Measurements from ENCODE around the gene WWC2.
"Not testable (repeated sequence)": the region's sequence is repeated elsewhere in the genome, so short reads cannot be mapped to it uniquely, and the experiment has no call there.

The WWC2 gene

GRCh38 chr4:183100827-183101226 lies 1.8 kb downstream of the WWC2 start:
- DNase-seq: no peak

GRCh38 chr4:183101956-183102480 lies 3.0 kb downstream of the WWC2 start:
- DNase-seq: no peak

DNA sequence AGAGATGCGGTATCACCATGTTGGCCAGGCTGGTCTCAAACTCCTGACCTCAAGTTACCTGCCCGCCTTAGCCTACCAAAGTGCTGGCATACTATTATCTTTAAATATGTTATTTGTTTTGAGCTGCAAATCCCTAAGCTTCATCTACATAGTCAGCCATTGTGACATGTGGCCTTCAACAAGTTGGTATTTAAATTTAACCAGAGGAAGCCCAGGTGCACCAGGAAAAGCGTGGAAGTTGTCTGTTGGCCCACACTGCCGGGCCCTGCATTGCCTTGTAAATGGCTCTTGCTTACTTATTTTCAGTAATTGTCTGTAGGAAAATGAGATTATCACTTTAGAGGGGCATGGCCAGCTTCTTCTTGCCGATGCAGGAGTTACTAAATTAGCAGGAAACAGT lies 6.0 kb downstream of the WWC2 start:
- DNase-seq: no peak

DNA sequence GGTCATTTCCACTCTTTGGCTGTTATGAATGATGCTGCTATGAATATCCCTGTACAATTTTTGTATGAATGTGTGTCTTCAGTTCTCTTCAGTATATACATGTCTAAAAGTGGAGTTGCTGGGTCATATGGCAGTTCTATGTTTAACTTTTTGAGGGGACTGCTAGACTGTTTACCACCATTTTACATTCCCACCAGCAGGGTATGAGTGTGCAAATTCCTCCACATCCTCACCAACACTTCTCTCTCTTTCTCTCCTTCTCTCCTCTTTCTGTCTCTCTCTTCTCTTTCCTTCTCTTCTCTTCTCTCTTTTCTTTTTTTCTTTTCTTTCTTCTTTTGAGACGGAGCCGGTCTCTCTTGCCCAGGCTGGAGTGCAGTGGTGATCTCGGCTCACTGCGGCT lies 7.8 kb downstream of the WWC2 start:
- no peak for DNase-seq

- no peak for DNase-seq
These were observed 8.9 kb downstream of the WWC2 start for GRCh38 chr4:183107891-183108459.

GRCh38 chr4:183110244-183110643 lies 11.2 kb downstream of the WWC2 start:
- no peak for DNase-seq

- DNase-seq: no peak
These were observed 12.4 kb downstream of the WWC2 start for GRCh38 chr4:183111452-183111885.

DNA sequence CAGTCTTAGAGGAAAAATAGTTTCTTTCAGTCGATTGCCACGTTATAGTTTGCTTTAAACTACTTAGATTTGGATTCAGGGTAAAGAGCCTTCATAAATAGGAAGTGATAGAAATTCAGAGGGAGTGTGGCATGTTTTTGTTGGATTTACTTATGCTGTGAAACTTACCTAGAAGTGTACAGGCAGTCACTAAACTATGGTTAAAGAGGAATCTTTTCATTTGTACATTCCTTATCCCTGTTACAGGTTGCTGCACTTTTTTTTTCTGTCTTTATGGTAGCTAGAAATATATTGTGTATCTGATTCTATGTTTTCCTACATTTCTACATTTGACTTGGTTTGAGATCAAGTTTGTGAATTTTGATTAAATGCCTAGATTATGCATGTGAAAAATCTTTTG lies 19.1 kb downstream of the WWC2 start:
- no peak for DNase-seq

GRCh38 chr4:183118585-183118984 lies 19.5 kb downstream of the WWC2 start:
- no peak for DNase-seq

DNA sequence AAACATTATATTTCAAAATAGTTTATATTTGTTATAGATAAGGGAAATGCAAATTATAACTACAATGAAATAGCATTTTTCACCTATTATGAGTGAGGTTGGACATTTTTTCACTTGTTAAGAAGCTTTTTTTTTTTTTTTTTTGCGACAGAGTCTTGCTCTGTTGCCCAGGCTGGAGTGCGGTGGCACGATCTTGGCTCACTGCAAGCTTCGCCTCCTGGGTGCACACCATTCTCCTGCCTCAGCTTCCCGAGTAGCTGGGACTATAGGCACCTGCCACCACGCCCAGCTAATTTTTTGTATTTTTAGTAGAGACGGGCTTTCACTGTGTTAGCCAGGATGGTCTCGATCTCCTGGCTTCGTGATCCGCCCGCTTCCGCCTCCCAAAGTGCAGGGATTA lies 22.6 kb downstream of the WWC2 start:
- DNase-seq: not testable (repeated sequence)

DNA sequence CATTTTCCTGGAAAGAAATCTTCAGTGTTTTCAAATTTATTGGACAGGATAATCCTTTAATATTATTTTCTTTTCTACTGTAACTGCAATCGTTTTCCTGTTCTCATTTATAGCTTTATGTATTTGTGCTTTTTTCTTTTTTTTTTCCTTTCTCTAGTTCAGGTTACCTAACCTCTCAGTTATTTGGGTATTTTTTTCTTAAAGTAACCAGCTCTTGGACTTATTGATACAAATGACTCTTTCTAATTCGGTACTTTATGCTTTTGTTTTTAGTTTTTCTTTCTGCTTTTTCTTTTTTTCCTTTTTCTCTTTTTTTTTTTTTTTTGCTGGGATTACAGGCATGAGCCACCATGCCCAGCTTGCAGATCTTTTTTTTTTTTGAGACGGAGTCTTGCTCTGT lies 25.2 kb downstream of the WWC2 start:
- no peak for DNase-seq

DNA sequence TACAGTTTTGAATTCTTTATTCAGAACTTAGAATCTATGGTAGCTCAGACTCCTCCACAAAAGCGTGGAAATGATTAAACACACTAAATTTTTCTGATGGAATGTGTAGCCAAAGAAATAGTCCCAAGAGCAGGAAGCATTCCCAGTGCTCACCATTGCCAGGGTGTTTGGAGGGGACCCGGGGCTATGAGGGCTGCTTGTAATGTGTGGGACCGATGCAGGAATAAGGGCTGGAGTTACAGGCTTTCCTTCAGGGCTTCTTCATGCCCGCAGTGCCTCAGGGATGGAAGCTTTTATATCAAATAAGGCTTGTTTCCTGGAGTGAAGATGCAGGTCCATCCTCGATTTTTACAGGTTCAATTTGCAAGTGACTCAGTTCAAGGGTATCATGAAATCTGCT lies 25.8 kb downstream of the WWC2 start:
- DNase-seq: no peak

- DNase-seq: no peak
These were observed 30.1 kb downstream of the WWC2 start for GRCh38 chr4:183129125-183129524.

DNA sequence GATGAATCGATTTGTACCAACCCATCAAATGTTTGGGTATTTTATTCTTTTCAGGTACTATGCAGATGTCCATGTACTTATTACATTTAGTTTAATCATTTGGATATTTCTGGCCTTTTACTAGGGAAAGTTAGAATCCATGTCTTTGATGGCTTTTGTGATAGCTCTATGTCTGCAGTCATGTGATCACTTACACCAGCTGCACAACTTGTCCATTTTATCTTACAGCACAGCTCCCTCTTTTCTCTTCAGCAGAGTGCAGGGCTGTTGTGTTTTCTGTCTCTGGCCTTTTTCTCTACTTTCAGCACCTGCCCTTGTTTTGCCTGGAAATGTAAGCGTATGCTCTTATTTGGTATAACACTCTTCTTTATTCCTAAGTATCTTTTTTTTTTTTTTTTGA lies 30.6 kb downstream of the WWC2 start:
- DNase-seq: no peak

DNA sequence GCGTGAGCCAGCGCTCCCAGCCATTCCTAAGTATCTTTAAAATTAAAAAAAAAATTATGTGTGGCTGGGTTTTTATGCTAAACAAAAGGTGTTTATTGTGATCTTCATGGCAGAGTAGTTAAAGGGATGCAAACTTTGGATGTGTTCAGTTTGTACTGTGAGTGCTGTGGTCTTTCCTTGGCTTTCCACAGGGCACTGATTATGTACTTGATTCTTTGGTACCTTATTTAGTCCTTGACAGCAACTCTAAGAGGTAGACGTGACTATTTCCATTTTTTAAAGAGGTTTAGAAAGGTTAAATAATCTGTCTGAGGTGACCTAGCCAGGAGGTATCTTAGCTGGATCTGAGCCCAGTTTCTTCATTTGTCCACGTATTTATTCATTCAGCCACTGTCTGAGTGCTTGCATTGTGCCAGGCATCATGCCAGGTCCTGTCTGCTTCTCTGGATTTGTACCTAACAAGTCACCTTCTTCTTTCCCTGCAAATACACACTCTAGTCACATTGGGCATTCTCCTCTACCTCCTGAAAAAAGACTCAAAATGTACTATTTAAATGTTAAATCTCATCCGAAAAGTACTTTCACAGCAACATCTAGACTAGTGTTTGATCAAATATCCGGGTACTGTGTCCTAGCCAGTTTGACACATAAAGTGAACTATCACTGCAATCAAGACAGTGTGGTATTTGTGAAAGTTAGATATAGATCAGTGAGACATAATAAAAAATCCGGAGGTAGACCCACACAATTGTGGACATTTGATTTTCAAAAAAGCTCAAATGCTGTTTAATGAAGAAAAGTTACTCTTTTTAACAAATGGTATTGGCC lies 31.5 kb downstream of the WWC2 start:
- no peak for DNase-seq

DNA sequence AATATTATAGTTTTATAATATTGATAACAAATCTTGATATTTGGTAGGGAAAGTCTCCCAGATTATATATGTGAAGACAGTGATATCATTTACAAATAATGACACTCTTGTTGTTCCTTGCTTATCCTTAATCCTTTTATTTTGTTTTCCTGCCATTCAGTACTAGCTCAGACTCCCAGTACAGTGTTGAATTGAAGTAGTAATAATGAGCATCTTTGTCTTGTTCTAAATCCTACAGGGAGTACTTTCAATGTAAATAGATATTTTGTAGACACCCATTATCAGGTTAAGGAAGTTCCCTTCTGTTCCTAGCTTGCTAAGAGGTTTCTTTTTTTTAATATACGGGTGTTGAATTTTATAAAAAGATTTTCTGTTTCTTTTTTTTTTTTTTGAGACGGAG lies 33.0 kb downstream of the WWC2 start:
- DNase-seq: no peak

GRCh38 chr4:183132865-183133264 lies 33.8 kb downstream of the WWC2 start:
- no peak for DNase-seq

- DNase-seq: no peak
These were observed 37.8 kb downstream of the WWC2 start for GRCh38 chr4:183136855-183137254.

DNA sequence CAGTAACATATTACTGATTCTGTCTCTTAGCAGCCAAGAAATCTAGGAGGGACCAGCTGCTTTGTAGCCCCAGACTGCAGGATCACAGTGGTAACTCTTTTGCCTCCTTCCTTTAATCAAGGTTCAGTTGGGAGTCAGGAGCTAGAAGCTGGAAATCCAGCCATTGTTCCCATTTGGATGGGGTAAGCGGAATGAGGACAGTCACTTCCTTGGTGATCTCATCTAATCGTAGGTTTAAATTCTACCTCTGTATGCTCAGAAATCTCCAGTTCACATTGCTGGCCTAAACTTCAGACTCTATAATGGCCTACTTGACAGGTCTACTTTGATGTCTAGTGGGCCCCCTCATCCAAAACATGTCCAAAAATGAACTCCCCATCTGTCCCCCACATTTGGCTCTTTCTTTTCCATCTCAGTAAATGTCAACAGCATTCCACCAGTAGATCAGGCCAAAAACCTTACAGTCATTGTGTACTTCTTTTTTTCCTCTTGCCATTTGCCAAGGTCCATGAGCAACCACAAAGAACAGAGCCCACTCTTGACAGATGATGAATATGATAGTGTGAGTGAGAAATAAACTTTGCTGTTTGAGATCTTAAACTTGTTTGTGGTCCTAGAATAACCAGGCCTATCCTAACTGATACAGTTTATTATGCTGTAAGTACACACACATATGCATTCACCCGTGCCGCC lies 40.1 kb downstream of the WWC2 start:
- DNase-seq: no peak

DNA sequence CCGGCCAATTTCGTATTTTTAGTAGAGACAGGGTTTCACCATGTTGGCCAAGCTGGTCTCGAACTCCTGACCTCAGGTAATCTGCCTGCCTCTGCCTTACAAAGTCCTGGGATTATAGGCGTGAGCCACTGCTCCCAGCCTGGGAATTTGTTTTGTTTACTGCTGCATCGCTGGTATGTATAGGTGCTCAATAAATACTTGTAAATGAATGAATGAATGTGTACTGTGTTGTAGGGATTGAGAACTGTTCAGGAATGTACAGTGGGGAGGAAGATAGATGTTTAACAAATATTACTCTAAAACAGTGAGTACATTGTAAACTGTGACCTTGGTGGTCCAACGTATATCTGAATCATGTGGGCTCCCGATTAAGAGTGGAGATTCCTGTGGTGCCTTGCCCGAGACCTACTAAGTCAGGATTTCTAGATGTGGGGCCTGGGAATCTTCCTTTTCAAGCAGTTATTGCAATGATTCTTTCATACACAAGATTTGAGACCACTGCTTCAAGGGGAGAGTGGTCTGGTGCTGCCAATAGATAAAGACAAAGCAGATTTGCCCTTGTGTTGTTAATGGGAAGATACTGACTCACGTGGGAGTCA lies 41.0 kb downstream of the WWC2 start:
- DNase-seq: no peak

DNA sequence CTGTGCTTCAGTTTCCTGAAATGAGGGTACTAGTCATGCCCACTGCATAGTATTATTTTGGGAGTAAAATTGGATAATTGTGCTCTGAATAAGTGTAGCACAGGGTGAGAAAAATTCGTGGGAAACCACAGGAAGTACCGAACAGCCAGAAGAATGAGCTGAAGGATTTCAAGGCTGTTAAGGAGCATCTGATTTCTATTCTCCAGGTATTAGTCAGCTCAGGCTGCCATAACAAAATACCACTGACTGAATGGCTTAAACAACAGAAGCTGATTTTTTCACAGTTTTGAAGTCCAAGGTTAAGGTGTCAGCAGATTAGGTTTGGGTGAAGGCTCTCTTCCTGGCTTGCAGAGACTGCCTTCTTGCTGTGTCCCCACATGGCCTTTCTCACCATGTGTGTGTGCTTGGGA lies 41.9 kb downstream of the WWC2 start:
- no peak for DNase-seq

GRCh38 chr4:183141997-183142396 lies 42.9 kb downstream of the WWC2 start:
- DNase-seq: no peak

Measured in effector CD4-positive, alpha-beta T cell (primary cell).